ENCODE measurements around the gene SLC35F3.
A peak's percentile ranks its signal among the peaks of the same experiment; 100 is the strongest.

DNA sequence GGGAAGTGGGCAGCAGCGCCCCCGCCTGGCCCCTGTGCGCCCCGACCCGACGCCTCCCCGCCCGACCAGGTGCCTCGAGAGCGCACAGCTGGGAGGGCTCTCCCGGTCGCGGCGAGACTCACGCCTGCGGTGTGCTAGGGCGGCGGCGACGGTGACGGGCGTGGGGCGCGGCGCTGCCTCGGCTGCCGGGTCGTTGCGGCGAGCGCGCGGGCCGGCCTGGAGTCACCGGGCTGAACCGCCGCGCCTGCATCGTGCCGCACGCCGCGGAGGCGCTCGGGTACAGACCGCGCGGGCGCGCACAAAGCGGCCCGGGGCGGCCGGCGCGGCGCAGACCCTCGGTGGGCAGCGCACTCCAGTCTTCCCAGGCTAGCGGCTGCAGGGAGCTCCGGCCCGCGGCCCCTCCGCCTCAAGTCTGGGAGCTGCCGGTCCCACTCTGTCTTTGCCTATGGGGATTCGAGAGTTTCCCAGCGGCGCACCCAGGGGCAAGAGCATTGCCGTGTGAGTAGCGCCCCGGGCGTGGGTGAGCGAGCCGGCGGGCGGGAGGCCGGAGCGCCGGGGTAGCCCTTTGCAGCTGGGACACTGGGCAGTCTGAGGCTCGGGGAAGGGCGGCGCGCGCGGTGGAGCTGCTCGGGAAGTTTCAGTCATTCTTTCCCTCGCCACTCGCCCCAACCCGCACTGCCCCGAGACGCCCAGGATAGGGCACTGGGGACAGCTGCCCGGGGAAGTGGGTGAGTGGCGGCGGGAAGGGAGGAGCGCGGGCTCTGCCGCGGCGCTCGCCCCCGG, at the start of gene SLC35F3:
- TF ChIP-seq, protein P1, sequence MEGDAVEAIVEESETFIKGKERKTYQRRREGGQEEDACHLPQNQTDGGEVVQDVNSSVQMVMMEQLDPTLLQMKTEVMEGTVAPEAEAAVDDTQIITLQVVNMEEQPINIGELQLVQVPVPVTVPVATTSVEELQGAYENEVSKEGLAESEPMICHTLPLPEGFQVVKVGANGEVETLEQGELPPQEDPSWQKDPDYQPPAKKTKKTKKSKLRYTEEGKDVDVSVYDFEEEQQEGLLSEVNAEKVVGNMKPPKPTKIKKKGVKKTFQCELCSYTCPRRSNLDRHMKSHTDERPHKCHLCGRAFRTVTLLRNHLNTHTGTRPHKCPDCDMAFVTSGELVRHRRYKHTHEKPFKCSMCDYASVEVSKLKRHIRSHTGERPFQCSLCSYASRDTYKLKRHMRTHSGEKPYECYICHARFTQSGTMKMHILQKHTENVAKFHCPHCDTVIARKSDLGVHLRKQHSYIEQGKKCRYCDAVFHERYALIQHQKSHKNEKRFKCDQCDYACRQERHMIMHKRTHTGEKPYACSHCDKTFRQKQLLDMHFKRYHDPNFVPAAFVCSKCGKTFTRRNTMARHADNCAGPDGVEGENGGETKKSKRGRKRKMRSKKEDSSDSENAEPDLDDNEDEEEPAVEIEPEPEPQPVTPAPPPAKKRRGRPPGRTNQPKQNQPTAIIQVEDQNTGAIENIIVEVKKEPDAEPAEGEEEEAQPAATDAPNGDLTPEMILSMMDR (IDR thresholded peaks at IDR 0.05): peak in 2 of 6 experiments; percentile 28 to 47
- TF ChIP-seq POLR2A (IDR thresholded peaks at IDR 0.05): no peak

Measured in adrenal gland (tissue), 5 donors.